ENCODE measurements around the gene HSD17B7.
"Not testable (repeated sequence)": the region's sequence is repeated elsewhere in the genome, so short reads cannot be mapped to it uniquely, and the experiment has no call there.

GRCh38 chr1:162790303-162790984 is at the start of gene HSD17B7:
- not testable (repeated sequence) for TF ChIP-seq CTCF (IDR thresholded peaks at IDR 0.05; ENCODE audit: insufficient read depth, low read depth, low read length); EZH2 (IDR thresholded peaks at IDR 0.05; ENCODE audit: insufficient read depth, low read length)

Data from astrocyte (in vitro differentiated cells and primary cell).